Effector CD4-positive, alpha-beta T cell (primary cell): ENCODE measurements around the gene FZR1.

ENCODE experiments used
- DNase-seq: peaks from one replicate; pipeline ENCODE4 v3.0.0-alpha.2; 2020
- total RNA-seq: gene quantifications from one replicate; lab custom pipeline; 2026; lab: John Stamatoyannopoulos, UW

FZR1 gene
- total RNA-seq: 101 reads per million, percentile 83 among the genes with 10 or more reads in this experiment

GRCh38 chr19:3505598-3506383, at the start of gene FZR1:
FZR1 (plus strand) TSS chr19:3506311; CDS start chr19:3522990, 16,679 bp downstream.
- peak; percentile 99 for DNase-seq

GRCh38 chr19:3456925-3457527, 49.1 kb upstream of the FZR1 start:
- DNase-seq: no peak

GRCh38 chr19:3457528-3458228, 48.4 kb upstream of the FZR1 start:
- no peak for DNase-seq

GRCh38 chr19:3458229-3459088, 47.7 kb upstream of the FZR1 start:
- DNase-seq: no peak

GRCh38 chr19:3459089-3459881, 46.8 kb upstream of the FZR1 start:
- no peak for DNase-seq

GRCh38 chr19:3459965-3460582, 46.0 kb upstream of the FZR1 start:
- no peak for DNase-seq

GRCh38 chr19:3462991-3463713, 43.0 kb upstream of the FZR1 start:
- DNase-seq: no peak

- no peak for DNase-seq
These were observed 42.2 kb upstream of the FZR1 start for GRCh38 chr19:3463714-3464586.

GRCh38 chr19:3464587-3465235, 41.4 kb upstream of the FZR1 start:
- no peak for DNase-seq

- no peak for DNase-seq
These were observed 40.6 kb upstream of the FZR1 start for GRCh38 chr19:3465552-3465951.

GRCh38 chr19:3466635-3467034, 39.5 kb upstream of the FZR1 start:
- DNase-seq: no peak

GRCh38 chr19:3467437-3468198, 38.5 kb upstream of the FZR1 start:
- no peak for DNase-seq

GRCh38 chr19:3468211-3468610, 37.9 kb upstream of the FZR1 start:
- no peak for DNase-seq

GRCh38 chr19:3469638-3470499, 36.2 kb upstream of the FZR1 start:
- no peak for DNase-seq

- DNase-seq: no peak
These were observed 35.5 kb upstream of the FZR1 start for GRCh38 chr19:3470500-3471128.

- DNase-seq: peak; percentile 21
These were observed 34.0 kb upstream of the FZR1 start for GRCh38 chr19:3471954-3472655.
